ENCODE measurements around the gene SLC5A11.
"Not testable (repeated sequence)": the region's sequence is repeated elsewhere in the genome, so short reads cannot be mapped to it uniquely, and the experiment has no call there.

DNA sequence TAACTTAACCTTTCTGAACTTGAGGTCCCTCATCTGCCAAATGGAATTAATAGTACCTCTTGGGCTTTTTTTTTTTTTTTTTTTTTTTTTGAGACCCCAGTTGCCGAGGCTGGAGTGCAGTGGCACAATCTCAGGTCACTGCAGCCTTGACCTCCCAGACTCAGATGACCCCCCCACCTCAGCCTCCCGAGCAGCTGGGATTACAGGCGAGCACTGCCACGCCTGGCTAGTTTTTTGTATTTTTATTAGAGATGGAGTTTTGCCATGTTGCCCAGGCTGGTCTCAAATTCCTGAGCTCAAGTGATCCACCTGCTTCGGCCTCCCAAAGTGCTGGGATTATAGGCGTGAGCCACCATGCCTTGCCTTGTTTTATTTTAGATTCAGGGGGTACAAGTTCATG lies 33.0 kb upstream of the SLC5A11 start:
- TF ChIP-seq, protein P1, sequence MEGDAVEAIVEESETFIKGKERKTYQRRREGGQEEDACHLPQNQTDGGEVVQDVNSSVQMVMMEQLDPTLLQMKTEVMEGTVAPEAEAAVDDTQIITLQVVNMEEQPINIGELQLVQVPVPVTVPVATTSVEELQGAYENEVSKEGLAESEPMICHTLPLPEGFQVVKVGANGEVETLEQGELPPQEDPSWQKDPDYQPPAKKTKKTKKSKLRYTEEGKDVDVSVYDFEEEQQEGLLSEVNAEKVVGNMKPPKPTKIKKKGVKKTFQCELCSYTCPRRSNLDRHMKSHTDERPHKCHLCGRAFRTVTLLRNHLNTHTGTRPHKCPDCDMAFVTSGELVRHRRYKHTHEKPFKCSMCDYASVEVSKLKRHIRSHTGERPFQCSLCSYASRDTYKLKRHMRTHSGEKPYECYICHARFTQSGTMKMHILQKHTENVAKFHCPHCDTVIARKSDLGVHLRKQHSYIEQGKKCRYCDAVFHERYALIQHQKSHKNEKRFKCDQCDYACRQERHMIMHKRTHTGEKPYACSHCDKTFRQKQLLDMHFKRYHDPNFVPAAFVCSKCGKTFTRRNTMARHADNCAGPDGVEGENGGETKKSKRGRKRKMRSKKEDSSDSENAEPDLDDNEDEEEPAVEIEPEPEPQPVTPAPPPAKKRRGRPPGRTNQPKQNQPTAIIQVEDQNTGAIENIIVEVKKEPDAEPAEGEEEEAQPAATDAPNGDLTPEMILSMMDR (IDR thresholded peaks at IDR 0.05) = not testable (repeated sequence)
- TF ChIP-seq POLR2A, POLR2AphosphoS5 (IDR thresholded peaks at IDR 0.05): not testable (repeated sequence)

Data from prostate gland (tissue), 2 donors.